SK-N-SH (cell line): ENCODE measurements around the gene CYP1A1.

ENCODE experiments used
- ELF1 ChIP-seq: IDR thresholded peaks from 2 replicates; pipeline ENCODE4 v1.4.0; 2012
- GATA2 ChIP-seq: sonication (generic); formaldehyde crosslinking; IDR thresholded peaks from 2 replicates; pipeline ENCODE4 v1.5.0; 2020; ENCODE audit warnings: mild to moderate bottlenecking, missing genetic modification reagents
- NRF1 ChIP-seq: IDR thresholded peaks from 2 replicates; pipeline ENCODE4 v1.6.1; 2012; ENCODE audit warnings: low read depth, mild to moderate bottlenecking, low read length
- RFX5 ChIP-seq: IDR thresholded peaks from 2 replicates; pipeline ENCODE4 v1.6.1; 2012; ENCODE audit warnings: mild to moderate bottlenecking, improper control_type of control experiment, low read length
- SMC3 ChIP-seq: IDR thresholded peaks from 2 replicates; pipeline ENCODE4 v1.6.1; 2012; ENCODE audit warnings: low read depth, low read length, improper control_type of control experiment
- YY1 ChIP-seq: IDR thresholded peaks from 2 replicates; pipeline ENCODE4 v1.4.0; 2012; ENCODE audit warnings: low read depth, mild to moderate bottlenecking
- TF ChIP-seq, protein P1 (sequence below): fragments of 200-600 bp; sonication (generic); IDR thresholded peaks from 2 replicates; pipeline ENCODE4 v1.6.1; 2017; ENCODE audit warnings: antibody characterized with exemption, mild to moderate bottlenecking, moderate library complexity
- TF ChIP-seq, protein P2 (sequence below): IDR thresholded peaks from 2 replicates; pipeline ENCODE4; 2012

DNA sequence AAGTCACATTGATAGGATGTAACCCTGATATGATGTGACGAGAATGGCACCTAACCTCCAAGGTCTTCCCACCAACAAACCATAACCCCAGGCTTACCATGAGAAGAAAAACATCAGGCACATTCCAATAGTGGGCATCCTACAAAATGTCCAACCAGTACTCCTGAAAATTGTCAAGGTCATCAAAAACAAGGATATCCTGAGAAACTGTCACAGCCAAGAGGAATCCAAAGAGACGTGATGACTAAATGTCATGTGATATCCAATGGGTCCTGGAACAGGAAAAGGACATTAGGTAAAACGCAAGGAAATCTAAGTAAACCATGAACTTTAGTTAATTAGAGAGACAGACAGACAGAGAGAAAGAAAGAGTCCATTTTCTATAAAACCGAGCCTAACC lies 21.1 kb upstream of the CYP1A1 start:
- TF ChIP-seq NRF1 (no peak), YY1 (no peak), GATA2 (CRISPR knock-in tag) (no peak), ELF1 (no peak), SMC3 (no peak), RFX5 (no peak)
- TF ChIP-seq, protein P1, sequence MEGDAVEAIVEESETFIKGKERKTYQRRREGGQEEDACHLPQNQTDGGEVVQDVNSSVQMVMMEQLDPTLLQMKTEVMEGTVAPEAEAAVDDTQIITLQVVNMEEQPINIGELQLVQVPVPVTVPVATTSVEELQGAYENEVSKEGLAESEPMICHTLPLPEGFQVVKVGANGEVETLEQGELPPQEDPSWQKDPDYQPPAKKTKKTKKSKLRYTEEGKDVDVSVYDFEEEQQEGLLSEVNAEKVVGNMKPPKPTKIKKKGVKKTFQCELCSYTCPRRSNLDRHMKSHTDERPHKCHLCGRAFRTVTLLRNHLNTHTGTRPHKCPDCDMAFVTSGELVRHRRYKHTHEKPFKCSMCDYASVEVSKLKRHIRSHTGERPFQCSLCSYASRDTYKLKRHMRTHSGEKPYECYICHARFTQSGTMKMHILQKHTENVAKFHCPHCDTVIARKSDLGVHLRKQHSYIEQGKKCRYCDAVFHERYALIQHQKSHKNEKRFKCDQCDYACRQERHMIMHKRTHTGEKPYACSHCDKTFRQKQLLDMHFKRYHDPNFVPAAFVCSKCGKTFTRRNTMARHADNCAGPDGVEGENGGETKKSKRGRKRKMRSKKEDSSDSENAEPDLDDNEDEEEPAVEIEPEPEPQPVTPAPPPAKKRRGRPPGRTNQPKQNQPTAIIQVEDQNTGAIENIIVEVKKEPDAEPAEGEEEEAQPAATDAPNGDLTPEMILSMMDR = no peak
- TF ChIP-seq, protein P2, sequence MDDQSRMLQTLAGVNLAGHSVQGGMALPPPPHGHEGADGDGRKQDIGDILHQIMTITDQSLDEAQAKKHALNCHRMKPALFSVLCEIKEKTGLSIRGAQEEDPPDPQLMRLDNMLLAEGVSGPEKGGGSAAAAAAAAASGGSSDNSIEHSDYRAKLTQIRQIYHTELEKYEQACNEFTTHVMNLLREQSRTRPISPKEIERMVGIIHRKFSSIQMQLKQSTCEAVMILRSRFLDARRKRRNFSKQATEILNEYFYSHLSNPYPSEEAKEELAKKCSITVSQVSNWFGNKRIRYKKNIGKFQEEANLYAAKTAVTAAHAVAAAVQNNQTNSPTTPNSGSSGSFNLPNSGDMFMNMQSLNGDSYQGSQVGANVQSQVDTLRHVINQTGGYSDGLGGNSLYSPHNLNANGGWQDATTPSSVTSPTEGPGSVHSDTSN = no peak
